PC-3 (cell line): ENCODE results near the gene SYNGR3. TPM values are rescaled to one million over a fixed set of nuclear protein-coding genes. Genes with fewer than 3 reads are reported as not detected.
A peak's percentile ranks its signal among the peaks of the same experiment; 100 is the strongest.

Source experiments
- ATAC-seq: fragments of 200-7000 bp; cut with Tn5 transposase; 2 replicates; pipeline ENCODE4 v1.9.1; 2020; ENCODE audit warnings: mild to moderate bottlenecking, moderate library complexity
- BruUV-seq: library from RNA; stranded (reverse); fragments of 400-500 nt; replicated peaks from 2 replicates; lab custom pipeline; 2021; lab: Mats Ljungman, UMichigan
- CTCF ChIA-PET: fragments of 300-600 bp; sonication (Branson Sonifier 250); formaldehyde crosslinking; loops from one replicate; lab custom pipeline; 2022; ENCODE audit warnings: antibody characterized with exemption; lab: Charles Lee
- POLR2A ChIA-PET: fragments of 300-600 bp; sonication (Branson Sonifier 250); formaldehyde crosslinking; loops from one replicate; lab custom pipeline; 2022; ENCODE audit warnings: antibody characterized with exemption; ENCODE audit not compliant: unreplicated experiment; lab: Charles Lee
- DNase-seq: peaks from one replicate; pipeline ENCODE4 v3.0.0-alpha.2; 2015
- H2AFZ ChIP-seq: fragments of 300-600 bp; sonication (generic); 2 replicates; pipeline ENCODE4 v1.6.0; 2016; ENCODE audit warnings: antibody characterized with exemption, low read length
- H3F3A ChIP-seq: fragments of 300-600 bp; sonication (generic); one replicate; pipeline ENCODE4 v1.6.0; 2017; ENCODE audit warnings: antibody characterized with exemption, low read length, control low read depth, mild to moderate bottlenecking; ENCODE audit not compliant: unreplicated experiment
- H3K27ac ChIP-seq: fragments of 300-600 bp; sonication (generic); 2 replicates; pipeline ENCODE4 v1.5.1; 2016; ENCODE audit warnings: mild to moderate bottlenecking, low read length
- H3K27me3 ChIP-seq: fragments of 300-600 bp; sonication (generic); 2 replicates; pipeline ENCODE4 v1.6.1; 2016; ENCODE audit warnings: low read length, mixed read lengths
- H3K36me3 ChIP-seq: fragments of 300-600 bp; sonication (generic); 2 replicates; pipeline ENCODE4 v1.6.1; 2016; ENCODE audit warnings: low read depth, mixed run types, low read length, mixed read lengths
- H3K4me1 ChIP-seq: fragments of 300-600 bp; sonication (generic); 2 replicates; pipeline ENCODE4 v1.5.1; 2016; ENCODE audit warnings: low read length; ENCODE audit not compliant: insufficient read depth
- H3K4me2 ChIP-seq: fragments of 300-600 bp; sonication (generic); 2 replicates; pipeline ENCODE4 v1.6.0; 2016; ENCODE audit warnings: low read length
- H3K4me3 ChIP-seq: fragments of 300-600 bp; sonication (generic); 2 replicates; pipeline ENCODE4 v1.5.1; 2016; ENCODE audit warnings: mild to moderate bottlenecking, low read length, mixed read lengths
- H3K79me2 ChIP-seq: fragments of 300-600 bp; sonication (generic); 2 replicates; pipeline ENCODE4 v1.6.1; 2017; ENCODE audit warnings: low read length, mixed read lengths
- H3K9ac ChIP-seq: fragments of 300-600 bp; sonication (generic); 2 replicates; pipeline ENCODE4 v1.6.0; 2016; ENCODE audit warnings: mild to moderate bottlenecking, low read length
- H3K9me2 ChIP-seq: fragments of 300-600 bp; sonication (generic); replicated peaks from 2 replicates; pipeline ENCODE4 v1.6.1; 2016; ENCODE audit warnings: mixed run types, low read length, mixed read lengths
- H3K9me3 ChIP-seq: fragments of 300-600 bp; sonication (generic); 2 replicates; pipeline ENCODE4 v1.6.1; 2016; ENCODE audit warnings: low read length, mixed read lengths
- H4K20me1 ChIP-seq: fragments of 300-600 bp; sonication (generic); 2 replicates; pipeline ENCODE4 v1.6.1; 2016; ENCODE audit warnings: low read length, mixed read lengths
- EZH2 ChIP-seq: fragments of 300-600 bp; sonication (generic); IDR thresholded peaks from one replicate; pipeline ENCODE4 v1.6.1; 2017; ENCODE audit warnings: antibody characterized with exemption, mild to moderate bottlenecking, low read length; ENCODE audit not compliant: unreplicated experiment
- EZH2phosphoT487 ChIP-seq: fragments of 300-600 bp; sonication (generic); IDR thresholded peaks from 2 replicates; pipeline ENCODE4 v1.6.1; 2018; ENCODE audit warnings: mild to moderate bottlenecking, antibody characterized with exemption, low read length, borderline replicate concordance
- intact Hi-C: fragments of 100-400 bp; cut with micrococcal nuclease; formaldehyde crosslinking; loops from 2 replicates; pipeline ENCODE4 v1.9.0; 2023
- total RNA-seq: library from RNA; depleted of rRNA; stranded (reverse); fragments of >200 nt; gene quantifications from 2 replicates; pipeline ENCODE4 v1.2.3, GENCODE V29; 2014; rRNA removed

Gene SYNGR3
- total RNA-seq, 1 experiment from 2014 or later = 1.5 TPM

DNA sequence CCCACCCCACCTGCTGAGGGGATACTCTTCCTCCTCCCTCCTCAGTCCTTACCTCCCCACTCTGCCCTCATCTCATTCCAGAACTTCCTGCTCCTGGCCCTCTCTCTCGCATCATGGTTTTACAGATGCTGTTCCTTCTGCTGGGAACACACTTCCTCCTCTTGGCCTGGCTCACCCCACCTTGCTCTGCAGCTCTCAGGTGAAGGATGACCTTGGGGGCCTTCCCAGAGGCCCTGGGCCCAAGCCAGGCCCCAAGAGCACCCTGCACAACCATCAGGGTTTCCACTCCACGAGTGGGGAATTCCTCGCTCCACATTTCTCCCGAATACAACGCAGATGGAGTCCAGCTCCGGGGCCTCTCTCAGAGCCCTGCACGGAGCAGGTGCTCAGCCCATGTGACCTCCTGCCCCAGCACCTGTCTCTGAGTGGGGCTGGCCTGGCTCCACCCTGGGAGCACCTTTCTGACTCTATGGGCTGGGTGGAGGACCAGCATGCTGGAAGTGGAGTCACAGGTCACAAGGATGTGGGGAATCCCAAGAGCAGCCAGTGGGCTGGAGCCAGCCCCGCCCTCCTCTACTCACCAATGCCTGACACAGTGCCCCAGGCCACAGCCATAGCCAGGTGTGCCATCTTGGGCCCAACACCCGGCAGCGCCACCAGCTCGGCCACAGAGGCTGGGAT lies 53.4 kb downstream of the SYNGR3 start:
- no peaks in the 10 kb centered on the region for H3K36me3 ChIP-seq
- no peaks in the 10 kb centered on the region for H3K9me3 ChIP-seq
- H3K27me3 ChIP-seq = no peaks in the 10 kb centered on the region
- H3K27ac ChIP-seq = peak overlapping the region; percentile 67
- ChIA-PET CTCF (no interaction called here), POLR2A (no interaction called here)
- BruUV-seq = no TSS peak
- H3K4me1 ChIP-seq = peaks cover 75% of the 10 kb centered on the region
- intact Hi-C loops = no loop called here
- H3K4me2 ChIP-seq = 0 out of 2 replicates have a peak overlapping the region, but pooled peaks have one; percentile 22
- H3K9me2 ChIP-seq = no peaks in the 10 kb centered on the region
- H3K4me3 ChIP-seq = no peak overlapping the region
- ATAC-seq (no peak), DNase-seq (peak; percentile 20)
- TF ChIP-seq EZH2 (no peak), EZH2phosphoT487 (no peak)
- H3K9ac ChIP-seq = peak overlapping the region; percentile 41; the same call in 1 of the 2 replicates
- H3K79me2 ChIP-seq = peaks cover 28% of the 10 kb centered on the region
- no peaks in the 10 kb centered on the region for H3F3A ChIP-seq
- no peaks in the 10 kb centered on the region for H4K20me1 ChIP-seq
- H2AFZ ChIP-seq = no peak overlapping the region

Other genes starting within 250 kb of the SYNGR3 start
- gene NME3, start 218.4 kb upstream of the SYNGR3 start, total RNA-seq = 66.9 and 70.3 TPM in 2 replicates
- 11.3 and 12.5 TPM in 2 replicates for gene EME2, start 217.2 kb upstream of the SYNGR3 start, total RNA-seq
- 248 and 258 TPM in 2 replicates for gene MRPS34, start 216.8 kb upstream of the SYNGR3 start, total RNA-seq
- 27.4 and 30.4 TPM in 2 replicates for gene SPSB3, start 207.4 kb upstream of the SYNGR3 start, total RNA-seq
- gene NUBP2, start 207.0 kb upstream of the SYNGR3 start, total RNA-seq = 95.1 and 128 TPM in 2 replicates
- gene IGFALS, start 196.3 kb upstream of the SYNGR3 start, total RNA-seq = not detected in 2 replicates
- 96.9 and 99.5 TPM in 2 replicates for gene HAGH, start 163.1 kb upstream of the SYNGR3 start, total RNA-seq
- gene FAHD1, start 162.8 kb upstream of the SYNGR3 start, total RNA-seq = 37.5 and 47.5 TPM in 2 replicates
- gene MEIOB, start 117.8 kb upstream of the SYNGR3 start, total RNA-seq = not detected in 2 replicates
- not detected in 2 replicates for gene HS3ST6, start 71.6 kb upstream of the SYNGR3 start, total RNA-seq
- gene MSRB1, start 46.8 kb upstream of the SYNGR3 start, total RNA-seq = 24.6 and 25.7 TPM in 2 replicates
- 1.5 TPM in 1 of 2 replicates, not detected in the other for gene RPL3L, start 35.3 kb upstream of the SYNGR3 start, total RNA-seq
- 407 and 530 TPM in 2 replicates for gene NDUFB10, start 30.4 kb upstream of the SYNGR3 start, total RNA-seq
- gene RPS2, start 25.1 kb upstream of the SYNGR3 start, total RNA-seq = 2,234 and 2,721 TPM in 2 replicates
- gene RNF151, start 23.1 kb upstream of the SYNGR3 start, total RNA-seq = not detected in 2 replicates
- gene TBL3, start 17.9 kb upstream of the SYNGR3 start, total RNA-seq = 71.5 and 111 TPM in 2 replicates
- 2.4 and 3.4 TPM in 2 replicates for gene NOXO1, start 8.5 kb upstream of the SYNGR3 start, total RNA-seq
- 66.8 and 77.2 TPM in 2 replicates for gene GFER, start 5.8 kb upstream of the SYNGR3 start, total RNA-seq
- gene ZNF598, start 19.9 kb downstream of the SYNGR3 start, total RNA-seq = 44.4 and 60.1 TPM in 2 replicates
- gene NPW, start 29.8 kb downstream of the SYNGR3 start, total RNA-seq = 3.8 and 5.6 TPM in 2 replicates
- gene NHERF2, start 36.9 kb downstream of the SYNGR3 start, total RNA-seq = 145 and 160 TPM in 2 replicates
- 87.1 and 90.1 TPM in 2 replicates for gene NTHL1, start 57.9 kb downstream of the SYNGR3 start, total RNA-seq
- gene TSC2, start 58.0 kb downstream of the SYNGR3 start, total RNA-seq = 59.3 and 64.4 TPM in 2 replicates
- gene PKD1, start 145.9 kb downstream of the SYNGR3 start, total RNA-seq = 58.9 and 77.3 TPM in 2 replicates
- gene RAB26, start 158.7 kb downstream of the SYNGR3 start, total RNA-seq = 4.6 and 5.6 TPM in 2 replicates
- gene TRAF7, start 165.8 kb downstream of the SYNGR3 start, total RNA-seq = 44.9 and 50.7 TPM in 2 replicates
- 1.6 and 1.7 TPM in 2 replicates for gene CASKIN1, start 206.6 kb downstream of the SYNGR3 start, total RNA-seq
- 63.3 and 73.6 TPM in 2 replicates for gene MLST8, start 215.5 kb downstream of the SYNGR3 start, total RNA-seq
- gene BRICD5, start 220.9 kb downstream of the SYNGR3 start, total RNA-seq = 2.1 and 4.8 TPM in 2 replicates
- gene PGP, start 224.9 kb downstream of the SYNGR3 start, total RNA-seq = 46.0 and 58.1 TPM in 2 replicates
- gene E4F1, start 233.6 kb downstream of the SYNGR3 start, total RNA-seq = 49.0 and 57.7 TPM in 2 replicates
- gene DNASE1L2, start 246.5 kb downstream of the SYNGR3 start, total RNA-seq = 1.6 and 2.7 TPM in 2 replicates